Fibroblast of gingiva (primary cell): ENCODE measurements around the gene MAN1A1.

Source experiments
- DNase-seq: peaks from one replicate; pipeline ENCODE4 v3.0.0-alpha.2; 2011; ENCODE audit warnings: low read depth

The MAN1A1 gene

GRCh38 chr6:119270545-119270944 is 79.0 kb downstream of the MAN1A1 start:
- no peak for DNase-seq

- DNase-seq = no peak
These were observed 80.1 kb downstream of the MAN1A1 start for GRCh38 chr6:119269266-119270103.

- DNase-seq = no peak
These were observed 82.2 kb downstream of the MAN1A1 start for GRCh38 chr6:119267126-119267905.

GRCh38 chr6:119264854-119265397 is 84.6 kb downstream of the MAN1A1 start:
- no peak for DNase-seq

- DNase-seq = no peak
These were observed 86.9 kb downstream of the MAN1A1 start for GRCh38 chr6:119262612-119263011.

- DNase-seq = no peak
These were observed 87.6 kb downstream of the MAN1A1 start for GRCh38 chr6:119261944-119262284.

GRCh38 chr6:119259027-119259426 is 90.5 kb downstream of the MAN1A1 start:
- DNase-seq = no peak

- DNase-seq = no peak
These were observed 91.8 kb downstream of the MAN1A1 start for GRCh38 chr6:119257726-119258125.

GRCh38 chr6:119256978-119257462 is 92.5 kb downstream of the MAN1A1 start:
- no peak for DNase-seq

GRCh38 chr6:119256392-119256791 is 93.2 kb downstream of the MAN1A1 start:
- DNase-seq = no peak

- DNase-seq = no peak
These were observed 94.1 kb downstream of the MAN1A1 start for GRCh38 chr6:119255492-119255891.

- no peak for DNase-seq
These were observed 99.5 kb downstream of the MAN1A1 start for GRCh38 chr6:119250036-119250435.

GRCh38 chr6:119249319-119249718 is 100.2 kb downstream of the MAN1A1 start:
- no peak for DNase-seq

GRCh38 chr6:119247504-119247903 is 102.1 kb downstream of the MAN1A1 start:
- DNase-seq = no peak

- DNase-seq = no peak
These were observed 105.9 kb downstream of the MAN1A1 start for GRCh38 chr6:119243657-119244056.

GRCh38 chr6:119243037-119243436 is 106.5 kb downstream of the MAN1A1 start:
- no peak for DNase-seq

- DNase-seq = no peak
These were observed 107.8 kb downstream of the MAN1A1 start for GRCh38 chr6:119241540-119242309.

- DNase-seq = peak; percentile 94
These were observed 108.5 kb downstream of the MAN1A1 start for GRCh38 chr6:119241111-119241465.

GRCh38 chr6:119240257-119241110 is 109.1 kb downstream of the MAN1A1 start:
- DNase-seq = no peak

GRCh38 chr6:119237177-119237715 is 112.3 kb downstream of the MAN1A1 start:
- DNase-seq = no peak

- DNase-seq = no peak
These were observed 114.6 kb downstream of the MAN1A1 start for GRCh38 chr6:119234941-119235340.
